HCT116 (cell line): ENCODE data around the gene TMEM140. TPM values are rescaled to one million over a fixed set of nuclear protein-coding genes. Genes with fewer than 3 reads are reported as not detected.

ENCODE experiments used
- ATAC-seq: fragments of 200-7000 bp; cut with Tn5 transposase; 2 replicates; pipeline ENCODE4 v1.9.1; 2020; ENCODE audit warnings: mild to moderate bottlenecking, moderate library complexity
- BruUV-seq: library from RNA; stranded (reverse); fragments of 400-500 nt; replicated peaks from 2 replicates; lab custom pipeline; 2021; lab: Mats Ljungman, UMichigan
- CTCF ChIA-PET: fragments of 300-600 bp; sonication (Branson Sonifier 250); formaldehyde crosslinking; loops from one replicate; lab custom pipeline; 2021; ENCODE audit warnings: antibody characterized with exemption; lab: Charles Lee
- POLR2A ChIA-PET: fragments of 300-600, 350-600 bp; sonication (Branson Sonifier 250); formaldehyde crosslinking; loops from one replicate; lab custom pipeline; 2021; ENCODE audit warnings: antibody characterized with exemption; lab: Charles Lee
- RAD21 ChIA-PET, 2 experiments: fragments of 300-600 bp; sonication (Branson Sonifier 250); formaldehyde crosslinking; loops; one replicate each; lab custom pipeline; 2023; ENCODE audit warnings: low total read pairs in 2 of 2; ENCODE audit not compliant: uncharacterized antibody in 2 of 2, unreplicated experiment in 2 of 2, low non-redundant PET in 1 of 2; lab: Charles Lee
- DNase-seq: peaks from one replicate; pipeline ENCODE4 v3.0.0-alpha.2; 2010; ENCODE audit warnings: low read depth, low spot score
- H2AFZ ChIP-seq: fragments of 200-600 bp; shearing (Covaris generic), sonication (generic); 2 replicates; pipeline ENCODE4 v1.6.1; 2017; ENCODE audit warnings: low read depth, mixed run types, mixed read lengths, antibody characterized with exemption, low read length; ENCODE audit not compliant: poor library complexity, severe bottlenecking
- H3K27ac ChIP-seq: 2 replicates; pipeline ENCODE4 v1.5.1; 2012; ENCODE audit warnings: low read depth, low read length
- H3K27me3 ChIP-seq: fragments of 200-600 bp; sonication (generic); 2 replicates; pipeline ENCODE4 v1.6.1; 2016; ENCODE audit warnings: mixed run types, low read length, mixed read lengths; ENCODE audit not compliant: insufficient read depth
- H3K36me3 ChIP-seq, 2 experiments: fragments of 200-500 bp in 1 of 2; fragments of 200-600 bp in 1 of 2; sonication (Bioruptor generic) in 1 of 2; sonication (generic) in 1 of 2; 2 replicates each; pipeline versions ENCODE4 v1.5.1 to v1.6.1; 2014 to 2016; ENCODE audit warnings: low read length in 2 of 2, inconsistent platforms in 1 of 2, mixed read lengths in 1 of 2, mixed run types in 1 of 2; ENCODE audit not compliant: insufficient read depth in 2 of 2, control insufficient read depth in 1 of 2
- H3K4me1 ChIP-seq, 2 experiments: fragments of 200-600 bp in 1 of 2; sonication (generic) in 1 of 2; 2 replicates each; pipeline versions ENCODE4 v1.5.1 to v1.6.1; 2012 to 2017; ENCODE audit warnings: low read length in 2 of 2, inconsistent platforms in 1 of 2, mild to moderate bottlenecking in 1 of 2, mixed read lengths in 1 of 2, mixed run types in 1 of 2, moderate library complexity in 1 of 2; ENCODE audit not compliant: insufficient read depth in 2 of 2, control insufficient read depth in 1 of 2
- H3K4me2 ChIP-seq: fragments of 200-600 bp; sonication (generic); 2 replicates; pipeline ENCODE4 v1.6.1; 2017; ENCODE audit warnings: mixed run types, low read length, mixed read lengths
- H3K4me3 ChIP-seq, 2 experiments: fragments of 200-600 bp in 1 of 2; sonication (generic) in 1 of 2; replicated peaks in 1 of 2; 2 replicates each; pipeline ENCODE4 v1.5.1; 2011 to 2016; ENCODE audit warnings: low read length in 2 of 2, control low read depth in 1 of 2, low read depth in 1 of 2, mild to moderate bottlenecking in 1 of 2, mixed read lengths in 1 of 2, mixed run types in 1 of 2
- H3K79me2 ChIP-seq: fragments of 200-600 bp; sonication (generic); 2 replicates; pipeline ENCODE4 v1.6.1; 2017; ENCODE audit warnings: mild to moderate bottlenecking, mixed run types, low read length, moderate library complexity, mixed read lengths; ENCODE audit not compliant: insufficient read depth
- H3K9ac ChIP-seq: fragments of 200-600 bp; sonication (generic); 2 replicates; pipeline ENCODE4 v1.6.1; 2016; ENCODE audit warnings: low read length, mixed read lengths
- H3K9me2 ChIP-seq: fragments of 200-600 bp; sonication (generic), shearing (Covaris generic); 2 replicates; pipeline ENCODE4 v1.6.1; 2017; ENCODE audit warnings: mixed run types, mild to moderate bottlenecking, moderate library complexity; ENCODE audit not compliant: insufficient read depth
- H3K9me3 ChIP-seq, 2 experiments: fragments of 200-500 bp in 1 of 2; fragments of 200-600 bp in 1 of 2; sonication (Bioruptor generic) in 1 of 2; sonication (generic) in 1 of 2; 2 replicates each; pipeline ENCODE4 v1.6.1; 2014 to 2017; ENCODE audit warnings: low read length in 2 of 2, mixed read lengths in 2 of 2, inconsistent platforms in 1 of 2, low read depth in 1 of 2, mild to moderate bottlenecking in 1 of 2, mixed run types in 1 of 2, moderate library complexity in 1 of 2; ENCODE audit not compliant: control insufficient read depth in 1 of 2, insufficient read depth in 1 of 2
- H4K20me1 ChIP-seq: fragments of 200-600 bp; sonication (generic), shearing (Covaris generic); 2 replicates; pipeline ENCODE4 v1.6.1; 2017; ENCODE audit warnings: mixed run types, mild to moderate bottlenecking, moderate library complexity; ENCODE audit not compliant: insufficient read depth
- CEBPB ChIP-seq: IDR thresholded peaks from 2 replicates; pipeline ENCODE4 v1.6.1; 2012; ENCODE audit warnings: low read depth
- EGR1 ChIP-seq: IDR thresholded peaks from 2 replicates; pipeline ENCODE4 v1.6.1; 2012; ENCODE audit warnings: low read depth
- ELF1 ChIP-seq: IDR thresholded peaks from 2 replicates; pipeline ENCODE4 v1.6.1; 2012; ENCODE audit warnings: low read depth, borderline replicate concordance
- EZH2 ChIP-seq: fragments of 200-600 bp; sonication (generic); IDR thresholded peaks from 2 replicates; pipeline ENCODE4 v1.6.1; 2017; ENCODE audit warnings: antibody characterized with exemption, mixed run types
- EZH2phosphoT487 ChIP-seq: fragments of 200-600 bp; IDR thresholded peaks from 2 replicates; pipeline ENCODE4 v1.6.1; 2018; ENCODE audit warnings: antibody characterized with exemption, borderline replicate concordance
- FOSL1 ChIP-seq: IDR thresholded peaks from 2 replicates; pipeline ENCODE4 v1.6.1; 2012; ENCODE audit warnings: low read depth
- JUND ChIP-seq: IDR thresholded peaks from 2 replicates; pipeline ENCODE4 v1.6.1; 2012
- SIN3A ChIP-seq: IDR thresholded peaks from 2 replicates; pipeline ENCODE4 v1.6.1; 2012; ENCODE audit warnings: low read depth
- SP1 ChIP-seq: IDR thresholded peaks from 2 replicates; pipeline ENCODE4 v1.6.1; 2012; ENCODE audit warnings: low read depth
- SRF ChIP-seq: IDR thresholded peaks from 2 replicates; pipeline ENCODE4 v1.6.1; 2012; ENCODE audit warnings: low read depth
- TCF7L2 ChIP-seq: IDR thresholded peaks from 2 replicates; pipeline ENCODE4 v1.7.0; 2011; ENCODE audit warnings: borderline replicate concordance, inconsistent platforms; ENCODE audit not compliant: insufficient read depth, insufficient read length; ENCODE audit errors: extremely low read depth
- YY1 ChIP-seq: IDR thresholded peaks from 2 replicates; pipeline ENCODE4 v1.6.1; 2011; ENCODE audit warnings: low read length, low read depth, moderate library complexity, mild to moderate bottlenecking; ENCODE audit not compliant: insufficient replicate concordance; ENCODE audit errors: extremely low read depth
- ZFX ChIP-seq: fragments of 450-650 bp; IDR thresholded peaks from 2 replicates; pipeline ENCODE4 v1.6.1; 2017
- intact Hi-C: fragments of 100-400 bp; cut with micrococcal nuclease; formaldehyde crosslinking; loops from 2 replicates; pipeline ENCODE4 v1.10.0; 2022
- total RNA-seq: library from RNA; stranded (reverse); gene quantifications from one replicate; pipeline ENCODE4 v1.2.1, GENCODE V29; 2021; ENCODE audit not compliant: unreplicated experiment
- TF ChIP-seq, protein P1 (sequence below): IDR thresholded peaks from 2 replicates; pipeline ENCODE4 v1.6.1; 2012
- TF ChIP-seq, protein P2 (sequence below): IDR thresholded peaks from 2 replicates; pipeline ENCODE4 v1.6.1; 2012; ENCODE audit warnings: low read depth
- TF ChIP-seq, protein P3 (sequence below), 3 experiments: fragments of 200-600 bp in 1 of 3; sonication (generic) in 1 of 3; IDR thresholded peaks in 2 of 3; conservative IDR thresholded peaks in 1 of 3; 2 replicates each; pipeline ENCODE4 v1.5.1; 2012 to 2017; ENCODE audit warnings: low read depth in 2 of 3, low read length in 2 of 3, antibody characterized with exemption in 1 of 3, borderline replicate concordance in 1 of 3, control low read depth in 1 of 3, mild to moderate bottlenecking in 1 of 3, mixed read lengths in 1 of 3, mixed run types in 1 of 3, moderate library complexity in 1 of 3; ENCODE audit not compliant: insufficient read depth in 1 of 3
- TF ChIP-seq, protein P4 (sequence below): IDR thresholded peaks from 2 replicates; pipeline ENCODE4 v1.6.1; 2011; ENCODE audit warnings: mild to moderate bottlenecking, low read length, moderate library complexity; ENCODE audit not compliant: insufficient replicate concordance; ENCODE audit errors: extremely low read depth

The TMEM140 gene
- total RNA-seq, 1 experiment from 2014 or later = not detected

DNA sequence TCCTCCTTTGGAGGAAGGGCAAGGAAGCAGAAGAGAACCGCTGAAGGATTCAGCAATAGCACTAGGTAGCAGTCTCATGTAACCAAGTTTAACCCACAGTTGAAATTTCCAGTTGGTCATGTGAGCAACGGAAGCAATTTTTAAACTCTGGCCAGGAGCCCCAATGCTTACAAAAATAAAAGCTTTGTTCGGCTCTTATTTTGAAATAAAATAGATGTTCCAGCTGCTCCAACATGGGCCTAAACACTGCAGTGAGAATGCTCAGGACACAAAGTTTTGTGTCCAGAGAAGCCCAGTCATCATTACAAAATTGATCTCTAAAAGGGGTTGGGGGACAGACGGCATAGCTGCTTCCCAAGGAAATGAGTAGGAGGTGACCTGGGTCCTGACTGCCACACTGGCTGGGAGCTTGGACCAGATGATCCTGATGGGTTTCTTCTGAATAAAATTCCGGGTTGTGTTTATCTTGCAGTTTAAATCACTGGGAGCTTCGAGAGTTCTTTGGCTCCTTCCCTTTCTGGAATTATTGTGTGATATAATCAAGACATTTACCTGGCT is 452 bp upstream of the TMEM140 start:
- intact Hi-C loops = no loop called here
- ChIA-PET POLR2A (no interaction called here), RAD21 (no interaction called here), CTCF (no interaction called here)
- Histone ChIP-seq H3K4me3 (no peak overlapping the region), H4K20me1 (no peaks in the 10 kb centered on the region), H3K27me3 (no peaks in the 10 kb centered on the region), H3K4me1 (no peaks in the 10 kb centered on the region; a peak in 1 of 4 replicates), H2AFZ (no peak overlapping the region), H3K36me3 (no peaks in the 10 kb centered on the region), H3K9ac (no peak overlapping the region), H3K9me2 (no peaks in the 10 kb centered on the region), H3K4me2 (no peak overlapping the region), H3K79me2 (no peaks in the 10 kb centered on the region), H3K27ac (no peak overlapping the region), H3K9me3 (no peaks in the 10 kb centered on the region)
- no TSS peak for BruUV-seq
- no peak for DNase-seq
- TF ChIP-seq ZFX (no peak), YY1 (no peak), FOSL1 (no peak), EZH2phosphoT487 (no peak), SP1 (no peak), TCF7L2 (no peak), ELF1 (no peak), SIN3A (no peak), SRF (no peak), EGR1 (no peak), JUND (no peak), EZH2 (no peak), CEBPB (no peak)
- TF ChIP-seq, protein P1, sequence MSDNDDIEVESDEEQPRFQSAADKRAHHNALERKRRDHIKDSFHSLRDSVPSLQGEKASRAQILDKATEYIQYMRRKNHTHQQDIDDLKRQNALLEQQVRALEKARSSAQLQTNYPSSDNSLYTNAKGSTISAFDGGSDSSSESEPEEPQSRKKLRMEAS = no peak
- TF ChIP-seq, protein P2, sequence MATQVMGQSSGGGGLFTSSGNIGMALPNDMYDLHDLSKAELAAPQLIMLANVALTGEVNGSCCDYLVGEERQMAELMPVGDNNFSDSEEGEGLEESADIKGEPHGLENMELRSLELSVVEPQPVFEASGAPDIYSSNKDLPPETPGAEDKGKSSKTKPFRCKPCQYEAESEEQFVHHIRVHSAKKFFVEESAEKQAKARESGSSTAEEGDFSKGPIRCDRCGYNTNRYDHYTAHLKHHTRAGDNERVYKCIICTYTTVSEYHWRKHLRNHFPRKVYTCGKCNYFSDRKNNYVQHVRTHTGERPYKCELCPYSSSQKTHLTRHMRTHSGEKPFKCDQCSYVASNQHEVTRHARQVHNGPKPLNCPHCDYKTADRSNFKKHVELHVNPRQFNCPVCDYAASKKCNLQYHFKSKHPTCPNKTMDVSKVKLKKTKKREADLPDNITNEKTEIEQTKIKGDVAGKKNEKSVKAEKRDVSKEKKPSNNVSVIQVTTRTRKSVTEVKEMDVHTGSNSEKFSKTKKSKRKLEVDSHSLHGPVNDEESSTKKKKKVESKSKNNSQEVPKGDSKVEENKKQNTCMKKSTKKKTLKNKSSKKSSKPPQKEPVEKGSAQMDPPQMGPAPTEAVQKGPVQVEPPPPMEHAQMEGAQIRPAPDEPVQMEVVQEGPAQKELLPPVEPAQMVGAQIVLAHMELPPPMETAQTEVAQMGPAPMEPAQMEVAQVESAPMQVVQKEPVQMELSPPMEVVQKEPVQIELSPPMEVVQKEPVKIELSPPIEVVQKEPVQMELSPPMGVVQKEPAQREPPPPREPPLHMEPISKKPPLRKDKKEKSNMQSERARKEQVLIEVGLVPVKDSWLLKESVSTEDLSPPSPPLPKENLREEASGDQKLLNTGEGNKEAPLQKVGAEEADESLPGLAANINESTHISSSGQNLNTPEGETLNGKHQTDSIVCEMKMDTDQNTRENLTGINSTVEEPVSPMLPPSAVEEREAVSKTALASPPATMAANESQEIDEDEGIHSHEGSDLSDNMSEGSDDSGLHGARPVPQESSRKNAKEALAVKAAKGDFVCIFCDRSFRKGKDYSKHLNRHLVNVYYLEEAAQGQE = no peak
- TF ChIP-seq, protein P3, sequence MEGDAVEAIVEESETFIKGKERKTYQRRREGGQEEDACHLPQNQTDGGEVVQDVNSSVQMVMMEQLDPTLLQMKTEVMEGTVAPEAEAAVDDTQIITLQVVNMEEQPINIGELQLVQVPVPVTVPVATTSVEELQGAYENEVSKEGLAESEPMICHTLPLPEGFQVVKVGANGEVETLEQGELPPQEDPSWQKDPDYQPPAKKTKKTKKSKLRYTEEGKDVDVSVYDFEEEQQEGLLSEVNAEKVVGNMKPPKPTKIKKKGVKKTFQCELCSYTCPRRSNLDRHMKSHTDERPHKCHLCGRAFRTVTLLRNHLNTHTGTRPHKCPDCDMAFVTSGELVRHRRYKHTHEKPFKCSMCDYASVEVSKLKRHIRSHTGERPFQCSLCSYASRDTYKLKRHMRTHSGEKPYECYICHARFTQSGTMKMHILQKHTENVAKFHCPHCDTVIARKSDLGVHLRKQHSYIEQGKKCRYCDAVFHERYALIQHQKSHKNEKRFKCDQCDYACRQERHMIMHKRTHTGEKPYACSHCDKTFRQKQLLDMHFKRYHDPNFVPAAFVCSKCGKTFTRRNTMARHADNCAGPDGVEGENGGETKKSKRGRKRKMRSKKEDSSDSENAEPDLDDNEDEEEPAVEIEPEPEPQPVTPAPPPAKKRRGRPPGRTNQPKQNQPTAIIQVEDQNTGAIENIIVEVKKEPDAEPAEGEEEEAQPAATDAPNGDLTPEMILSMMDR (IDR thresholded peaks at IDR 0.05 in 2 of 3, conservative IDR thresholded peaks at IDR 0.05 in 1 of 3; ENCODE audit: borderline replicate concordance in 1 of 3, insufficient read depth in 1 of 3, low read depth in 2 of 3, low read length in 2 of 3) = no peak
- TF ChIP-seq, protein P4, sequence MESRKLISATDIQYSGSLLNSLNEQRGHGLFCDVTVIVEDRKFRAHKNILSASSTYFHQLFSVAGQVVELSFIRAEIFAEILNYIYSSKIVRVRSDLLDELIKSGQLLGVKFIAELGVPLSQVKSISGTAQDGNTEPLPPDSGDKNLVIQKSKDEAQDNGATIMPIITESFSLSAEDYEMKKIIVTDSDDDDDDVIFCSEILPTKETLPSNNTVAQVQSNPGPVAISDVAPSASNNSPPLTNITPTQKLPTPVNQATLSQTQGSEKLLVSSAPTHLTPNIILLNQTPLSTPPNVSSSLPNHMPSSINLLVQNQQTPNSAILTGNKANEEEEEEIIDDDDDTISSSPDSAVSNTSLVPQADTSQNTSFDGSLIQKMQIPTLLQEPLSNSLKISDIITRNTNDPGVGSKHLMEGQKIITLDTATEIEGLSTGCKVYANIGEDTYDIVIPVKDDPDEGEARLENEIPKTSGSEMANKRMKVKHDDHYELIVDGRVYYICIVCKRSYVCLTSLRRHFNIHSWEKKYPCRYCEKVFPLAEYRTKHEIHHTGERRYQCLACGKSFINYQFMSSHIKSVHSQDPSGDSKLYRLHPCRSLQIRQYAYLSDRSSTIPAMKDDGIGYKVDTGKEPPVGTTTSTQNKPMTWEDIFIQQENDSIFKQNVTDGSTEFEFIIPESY = no peak
- no peak for ATAC-seq
